Liver (tissue), 9 donors: ENCODE results near the gene KCNJ5. TPM values are rescaled to one million over a fixed set of nuclear protein-coding genes. Genes with fewer than 3 reads are reported as not detected.

Source experiments
- DNase-seq: peaks from one replicate; pipeline ENCODE4 v3.0.0-alpha.2; 2017; ENCODE audit warnings: low spot score
- H3K27ac ChIP-seq, 2 donors: one replicate each; pipeline ENCODE4 v1.7.0; 2013; ENCODE audit warnings: inconsistent platforms in 2 of 2, low read length in 2 of 2, control low read depth in 1 of 2, low read depth in 1 of 2, mild to moderate bottlenecking in 1 of 2
- H3K27me3 ChIP-seq, 4 donors: one replicate each; pipeline versions ENCODE4 v1.6.1 to v1.7.0; 2013; ENCODE audit warnings: low read length in 3 of 4, inconsistent platforms in 1 of 4, mild to moderate bottlenecking in 1 of 4, moderate library complexity in 1 of 4; ENCODE audit not compliant: control insufficient read depth in 4 of 4, insufficient read depth in 4 of 4
- H3K36me3 ChIP-seq, 4 donors: one replicate each; pipeline versions ENCODE4 v1.6.1 to v1.7.0; 2013; ENCODE audit warnings: low read length in 3 of 4, mild to moderate bottlenecking in 3 of 4, low read depth in 1 of 4, moderate library complexity in 1 of 4; ENCODE audit not compliant: control insufficient read depth in 4 of 4, insufficient read depth in 3 of 4
- H3K4me1 ChIP-seq, 4 donors: one replicate each; pipeline versions ENCODE4 v1.6.1 to v1.7.0; 2013; ENCODE audit warnings: low read length in 3 of 4, mild to moderate bottlenecking in 3 of 4, moderate library complexity in 1 of 4; ENCODE audit not compliant: control insufficient read depth in 4 of 4, insufficient read depth in 4 of 4
- H3K4me3 ChIP-seq, 3 donors: one replicate each; pipeline versions ENCODE4 v1.6.1 to v1.7.0; 2013; ENCODE audit warnings: low read length in 3 of 3, control low read depth in 1 of 3, low read depth in 1 of 3, mild to moderate bottlenecking in 1 of 3
- H3K9ac ChIP-seq, 2 donors: one replicate each; pipeline ENCODE4 v1.7.0; 2013; ENCODE audit warnings: low read length in 2 of 2, mild to moderate bottlenecking in 2 of 2, moderate library complexity in 2 of 2, control low read depth in 1 of 2, low read depth in 1 of 2
- H3K9me3 ChIP-seq, 4 donors: one replicate each; pipeline versions ENCODE4 v1.6.1 to v1.7.0; 2013; ENCODE audit warnings: low read length in 3 of 4; ENCODE audit not compliant: control insufficient read depth in 4 of 4
- EGR1 ChIP-seq, 2 donors: IDR thresholded peaks; 2 replicates each; pipeline ENCODE4 v1.6.1; 2016 to 2018; ENCODE audit warnings: antibody characterized with exemption in 2 of 2, low read depth in 2 of 2
- FOXA1 ChIP-seq: IDR thresholded peaks from 2 replicates; pipeline ENCODE4 v1.6.1; 2016; ENCODE audit warnings: antibody characterized with exemption
- GABPA ChIP-seq, 2 donors: IDR thresholded peaks in 1 of 2; conservative IDR thresholded peaks in 1 of 2; 2 replicates each; pipeline ENCODE4 v1.6.1; 2016; ENCODE audit warnings: antibody characterized with exemption in 2 of 2, mild to moderate bottlenecking in 1 of 2, moderate library complexity in 1 of 2
- HNF4A ChIP-seq, 2 donors: conservative IDR thresholded peaks; 2 replicates each; pipeline ENCODE4 v1.6.1; 2016; ENCODE audit warnings: antibody characterized with exemption in 2 of 2, mild to moderate bottlenecking in 2 of 2
- HNF4G ChIP-seq: IDR thresholded peaks from 2 replicates; pipeline ENCODE4 v1.6.1; 2016; ENCODE audit warnings: antibody characterized with exemption
- JUND ChIP-seq, 2 donors: IDR thresholded peaks; 2 replicates each; pipeline ENCODE4 v1.6.1; 2016; ENCODE audit warnings: antibody characterized with exemption in 2 of 2
- NR2F2 ChIP-seq: IDR thresholded peaks from 2 replicates; pipeline ENCODE4 v1.6.1; 2016; ENCODE audit warnings: antibody characterized with exemption
- RAD21 ChIP-seq, 2 donors: IDR thresholded peaks; 2 replicates each; pipeline ENCODE4 v1.6.1; 2016; ENCODE audit warnings: antibody characterized with exemption in 2 of 2, mild to moderate bottlenecking in 2 of 2
- RXRA ChIP-seq, 2 donors: IDR thresholded peaks; 2 replicates each; pipeline ENCODE4 v1.6.1; 2017 to 2018; ENCODE audit warnings: antibody characterized with exemption in 2 of 2, mild to moderate bottlenecking in 1 of 2
- SP1 ChIP-seq: IDR thresholded peaks from 2 replicates; pipeline ENCODE4 v1.6.1; 2018; ENCODE audit warnings: antibody characterized with exemption, mild to moderate bottlenecking
- TAF1 ChIP-seq: conservative IDR thresholded peaks from 2 replicates; pipeline ENCODE4 v1.6.1; 2016; ENCODE audit warnings: antibody characterized with exemption, mild to moderate bottlenecking
- YY1 ChIP-seq: IDR thresholded peaks from 2 replicates; pipeline ENCODE4 v1.6.1; 2016; ENCODE audit warnings: antibody characterized with exemption, mild to moderate bottlenecking
- WGBS: extraction: QIAGEN DNeasy Blood & Tissue Kit; methylation state at CpG from one replicate; pipeline ENCODE4 v1.1.7; 2013; 5-methylcytosine and 5-hydroxymethylcytosine counted together
- polyA plus RNA-seq, 2 donors: library from polyadenylated mRNA; stranded (reverse) in 1 of 2; unstranded in 1 of 2; fragments of 200-250 nt in 1 of 2; fragments of >200 nt in 1 of 2; fragmentation: Nextera tagmentation in 1 of 2; extraction: Ambion mirVana in 1 of 2; gene quantifications; one replicate each; pipeline versions ENCODE4 v1.2.1 to v1.2.3, GENCODE V29; 2013 to 2015
- total RNA-seq, 2 donors: library from RNA; depleted of rRNA; stranded (reverse); fragments of >200 nt; gene quantifications; one replicate each; pipeline ENCODE4 v1.2.3, GENCODE V29; 2014
- TF ChIP-seq, protein P1 (sequence below): IDR thresholded peaks from 2 replicates; pipeline ENCODE4 v1.6.1; 2016; ENCODE audit warnings: antibody characterized with exemption
- TF ChIP-seq, protein P2 (sequence below): IDR thresholded peaks from 2 replicates; pipeline ENCODE4 v1.6.1; 2016; ENCODE audit warnings: antibody characterized with exemption
- TF ChIP-seq, protein P3 (sequence below): IDR thresholded peaks from 2 replicates; pipeline ENCODE4 v1.6.1; 2016; ENCODE audit warnings: antibody characterized with exemption
- TF ChIP-seq, protein P4 (sequence below): fragments of 150-350 bp; IDR thresholded peaks from 2 replicates; pipeline ENCODE4 v1.5.1; 2017; ENCODE audit warnings: improper control_type of control experiment, low read depth, low read length; ENCODE audit not compliant: missing input control
- TF ChIP-seq, protein P5 (sequence below): IDR thresholded peaks from 2 replicates; pipeline ENCODE4 v1.6.1; 2016; ENCODE audit warnings: antibody characterized with exemption, mild to moderate bottlenecking
- donor health status: healthy.
- donor health status: healthy.
- donor health status: healthy.
- donor health status: healthy.
- donor health status: healthy.

KCNJ5 gene
- total and polyA plus RNA-seq, 4 donors: 0.04 to 0.08 (median 0.06) TPM

DNA sequence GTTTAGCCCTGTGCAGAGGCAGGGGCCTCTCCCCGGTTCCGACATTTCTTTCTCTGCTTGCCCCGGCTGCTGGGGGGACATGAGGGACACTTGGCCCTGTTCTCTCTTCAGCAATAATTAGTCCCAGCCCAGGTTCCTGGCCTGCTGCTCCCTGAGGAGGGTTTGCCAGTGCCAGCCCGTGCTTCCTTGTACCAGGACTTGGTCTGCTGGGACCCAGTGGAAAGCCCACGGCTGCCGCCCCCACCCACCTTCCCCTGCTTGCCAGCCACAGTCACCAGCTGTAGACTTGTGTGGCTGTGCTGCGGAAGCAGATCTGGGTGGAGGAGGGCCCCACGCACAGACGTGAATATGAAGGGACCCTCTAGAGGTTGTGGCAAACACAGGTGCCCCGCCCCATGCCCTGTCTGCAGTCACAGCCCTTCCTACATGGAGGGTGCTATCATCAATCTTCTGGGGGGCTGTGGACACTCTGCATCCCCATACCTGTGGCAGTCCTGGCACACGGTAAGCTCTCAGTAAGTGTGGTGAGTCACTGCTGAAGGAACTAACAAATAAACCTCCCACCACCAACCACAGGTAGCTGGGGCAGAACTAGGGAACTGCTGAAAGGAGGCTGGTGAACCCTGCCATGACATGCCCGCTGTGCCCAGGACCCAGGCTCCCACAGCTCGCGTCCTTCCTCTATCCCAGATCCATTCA is 50.6 kb downstream of the KCNJ5 start:
- no peak for DNase-seq
- WGBS: 93% methylated on average over 14 of the region's 14 CpGs
- Histone ChIP-seq H3K27me3 (no peaks in the 10 kb centered on the region), H3K9ac (no peak overlapping the region), H3K36me3 (no peaks in the 10 kb centered on the region), H3K4me1 (no peaks in the 10 kb centered on the region), H3K4me3 (no peak overlapping the region), H3K27ac (no peak overlapping the region), H3K9me3 (no peaks in the 10 kb centered on the region)
- TF ChIP-seq, protein P1, sequence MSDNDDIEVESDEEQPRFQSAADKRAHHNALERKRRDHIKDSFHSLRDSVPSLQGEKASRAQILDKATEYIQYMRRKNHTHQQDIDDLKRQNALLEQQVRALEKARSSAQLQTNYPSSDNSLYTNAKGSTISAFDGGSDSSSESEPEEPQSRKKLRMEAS: no peak
- TF ChIP-seq YY1: no peak
- TF ChIP-seq FOXA1: no peak
- TF ChIP-seq JUND (IDR thresholded peaks at IDR 0.05): no peak
- no peak for TF ChIP-seq HNF4A (conservative IDR thresholded peaks at IDR 0.05)
- TF ChIP-seq, protein P2, sequence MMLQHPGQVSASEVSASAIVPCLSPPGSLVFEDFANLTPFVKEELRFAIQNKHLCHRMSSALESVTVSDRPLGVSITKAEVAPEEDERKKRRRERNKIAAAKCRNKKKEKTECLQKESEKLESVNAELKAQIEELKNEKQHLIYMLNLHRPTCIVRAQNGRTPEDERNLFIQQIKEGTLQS: no peak
- TF ChIP-seq, protein P3, sequence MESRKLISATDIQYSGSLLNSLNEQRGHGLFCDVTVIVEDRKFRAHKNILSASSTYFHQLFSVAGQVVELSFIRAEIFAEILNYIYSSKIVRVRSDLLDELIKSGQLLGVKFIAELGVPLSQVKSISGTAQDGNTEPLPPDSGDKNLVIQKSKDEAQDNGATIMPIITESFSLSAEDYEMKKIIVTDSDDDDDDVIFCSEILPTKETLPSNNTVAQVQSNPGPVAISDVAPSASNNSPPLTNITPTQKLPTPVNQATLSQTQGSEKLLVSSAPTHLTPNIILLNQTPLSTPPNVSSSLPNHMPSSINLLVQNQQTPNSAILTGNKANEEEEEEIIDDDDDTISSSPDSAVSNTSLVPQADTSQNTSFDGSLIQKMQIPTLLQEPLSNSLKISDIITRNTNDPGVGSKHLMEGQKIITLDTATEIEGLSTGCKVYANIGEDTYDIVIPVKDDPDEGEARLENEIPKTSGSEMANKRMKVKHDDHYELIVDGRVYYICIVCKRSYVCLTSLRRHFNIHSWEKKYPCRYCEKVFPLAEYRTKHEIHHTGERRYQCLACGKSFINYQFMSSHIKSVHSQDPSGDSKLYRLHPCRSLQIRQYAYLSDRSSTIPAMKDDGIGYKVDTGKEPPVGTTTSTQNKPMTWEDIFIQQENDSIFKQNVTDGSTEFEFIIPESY: no peak
- TF ChIP-seq RAD21 (IDR thresholded peaks at IDR 0.05): no peak
- no peak for TF ChIP-seq SP1
- TF ChIP-seq NR2F2: no peak
- no peak for TF ChIP-seq GABPA (IDR thresholded peaks at IDR 0.05 in 1 of 2, conservative IDR thresholded peaks at IDR 0.05 in 1 of 2)
- TF ChIP-seq RXRA (IDR thresholded peaks at IDR 0.05): no peak
- TF ChIP-seq EGR1 (IDR thresholded peaks at IDR 0.05; ENCODE audit: low read depth in 2 of 2): no peak
- TF ChIP-seq, protein P4, sequence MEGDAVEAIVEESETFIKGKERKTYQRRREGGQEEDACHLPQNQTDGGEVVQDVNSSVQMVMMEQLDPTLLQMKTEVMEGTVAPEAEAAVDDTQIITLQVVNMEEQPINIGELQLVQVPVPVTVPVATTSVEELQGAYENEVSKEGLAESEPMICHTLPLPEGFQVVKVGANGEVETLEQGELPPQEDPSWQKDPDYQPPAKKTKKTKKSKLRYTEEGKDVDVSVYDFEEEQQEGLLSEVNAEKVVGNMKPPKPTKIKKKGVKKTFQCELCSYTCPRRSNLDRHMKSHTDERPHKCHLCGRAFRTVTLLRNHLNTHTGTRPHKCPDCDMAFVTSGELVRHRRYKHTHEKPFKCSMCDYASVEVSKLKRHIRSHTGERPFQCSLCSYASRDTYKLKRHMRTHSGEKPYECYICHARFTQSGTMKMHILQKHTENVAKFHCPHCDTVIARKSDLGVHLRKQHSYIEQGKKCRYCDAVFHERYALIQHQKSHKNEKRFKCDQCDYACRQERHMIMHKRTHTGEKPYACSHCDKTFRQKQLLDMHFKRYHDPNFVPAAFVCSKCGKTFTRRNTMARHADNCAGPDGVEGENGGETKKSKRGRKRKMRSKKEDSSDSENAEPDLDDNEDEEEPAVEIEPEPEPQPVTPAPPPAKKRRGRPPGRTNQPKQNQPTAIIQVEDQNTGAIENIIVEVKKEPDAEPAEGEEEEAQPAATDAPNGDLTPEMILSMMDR: no peak
- no peak for TF ChIP-seq TAF1
- TF ChIP-seq, protein P5, sequence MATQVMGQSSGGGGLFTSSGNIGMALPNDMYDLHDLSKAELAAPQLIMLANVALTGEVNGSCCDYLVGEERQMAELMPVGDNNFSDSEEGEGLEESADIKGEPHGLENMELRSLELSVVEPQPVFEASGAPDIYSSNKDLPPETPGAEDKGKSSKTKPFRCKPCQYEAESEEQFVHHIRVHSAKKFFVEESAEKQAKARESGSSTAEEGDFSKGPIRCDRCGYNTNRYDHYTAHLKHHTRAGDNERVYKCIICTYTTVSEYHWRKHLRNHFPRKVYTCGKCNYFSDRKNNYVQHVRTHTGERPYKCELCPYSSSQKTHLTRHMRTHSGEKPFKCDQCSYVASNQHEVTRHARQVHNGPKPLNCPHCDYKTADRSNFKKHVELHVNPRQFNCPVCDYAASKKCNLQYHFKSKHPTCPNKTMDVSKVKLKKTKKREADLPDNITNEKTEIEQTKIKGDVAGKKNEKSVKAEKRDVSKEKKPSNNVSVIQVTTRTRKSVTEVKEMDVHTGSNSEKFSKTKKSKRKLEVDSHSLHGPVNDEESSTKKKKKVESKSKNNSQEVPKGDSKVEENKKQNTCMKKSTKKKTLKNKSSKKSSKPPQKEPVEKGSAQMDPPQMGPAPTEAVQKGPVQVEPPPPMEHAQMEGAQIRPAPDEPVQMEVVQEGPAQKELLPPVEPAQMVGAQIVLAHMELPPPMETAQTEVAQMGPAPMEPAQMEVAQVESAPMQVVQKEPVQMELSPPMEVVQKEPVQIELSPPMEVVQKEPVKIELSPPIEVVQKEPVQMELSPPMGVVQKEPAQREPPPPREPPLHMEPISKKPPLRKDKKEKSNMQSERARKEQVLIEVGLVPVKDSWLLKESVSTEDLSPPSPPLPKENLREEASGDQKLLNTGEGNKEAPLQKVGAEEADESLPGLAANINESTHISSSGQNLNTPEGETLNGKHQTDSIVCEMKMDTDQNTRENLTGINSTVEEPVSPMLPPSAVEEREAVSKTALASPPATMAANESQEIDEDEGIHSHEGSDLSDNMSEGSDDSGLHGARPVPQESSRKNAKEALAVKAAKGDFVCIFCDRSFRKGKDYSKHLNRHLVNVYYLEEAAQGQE: no peak
- no peak for TF ChIP-seq HNF4G
